HepG2 (cell line): ENCODE measurements around the gene MIF4GD. TPM values are rescaled to one million over a fixed set of nuclear protein-coding genes. Genes with fewer than 3 reads are reported as not detected.

Experiments used
- ATAC-seq: fragments of 200-7000 bp; cut with Tn5 transposase; 3 replicates; pipeline ENCODE4 v1.9.1; 2020; ENCODE audit warnings: mild to moderate bottlenecking, moderate library complexity
- BruUV-seq: library from RNA; stranded (reverse); fragments of 400-500 nt; replicated peaks from 2 replicates; lab custom pipeline; 2021; lab: Mats Ljungman, UMichigan
- CTCF ChIA-PET: fragments of 300-600 bp; formaldehyde crosslinking; extraction: SDS; loops from one replicate; lab custom pipeline; 2021; ENCODE audit warnings: low total read pairs, inconsistent platforms, low intra/inter-chr PET ratio; lab: Yijun Ruan, JAX
- POLR2A ChIA-PET: fragments of 350-600 bp; sonication (Branson Sonifier 250); formaldehyde crosslinking; loops from one replicate; lab custom pipeline; 2020; ENCODE audit warnings: antibody characterized with exemption, inconsistent platforms; lab: Yijun Ruan, JAX
- DNase-seq: peaks from one replicate; pipeline ENCODE4 v3.0.0-alpha.2; 2015; ENCODE audit warnings: low spot score
- FAIRE-seq: peaks from 3 replicates; lab custom pipeline; 2011; peaks lifted over from hg19 to GRCh38; lab: Jason Lieb, UNC
- H2AFZ ChIP-seq: one replicate; pipeline ENCODE4 v1.6.1; 2011; ENCODE audit warnings: low read length, inconsistent platforms
- H3K27ac ChIP-seq: fragments of 300-600 bp; 3 replicates; pipeline ENCODE4 v1.8.0; 2011; ENCODE audit warnings: mixed run types, mild to moderate bottlenecking, mixed read lengths, low read length, inconsistent platforms; ENCODE audit not compliant: insufficient read depth; ENCODE audit errors: extremely low read length
- H3K27me3 ChIP-seq, 2 experiments: fragments of 200-600 bp in 1 of 2; 2 replicates in 1 of 2; 3 replicates in 1 of 2; pipeline versions ENCODE4 v1.6.0 to v1.8.0; 2011; ENCODE audit warnings: low read length in 2 of 2, mild to moderate bottlenecking in 2 of 2, moderate library complexity in 2 of 2, inconsistent platforms in 1 of 2; ENCODE audit not compliant: insufficient read depth in 2 of 2, control insufficient read depth in 1 of 2
- H3K36me3 ChIP-seq, 2 experiments: fragments of 200-600 bp in 1 of 2; replicated peaks in 1 of 2; 2 replicates in 1 of 2; 3 replicates in 1 of 2; pipeline versions ENCODE4 v1.5.1 to v1.8.0; 2011; ENCODE audit warnings: low read length in 2 of 2, inconsistent platforms in 1 of 2; ENCODE audit not compliant: insufficient read depth in 2 of 2, control insufficient read depth in 1 of 2
- H3K4me1 ChIP-seq: 2 replicates; pipeline ENCODE4 v1.5.1; 2012; ENCODE audit warnings: low read length, inconsistent platforms; ENCODE audit not compliant: insufficient read depth
- H3K4me2 ChIP-seq: 2 replicates; pipeline ENCODE4 v1.6.0; 2011; ENCODE audit warnings: low read depth, low read length, inconsistent platforms
- H3K4me3 ChIP-seq, 3 experiments: fragments of 200-600 bp in 1 of 3; sonication (generic), shearing (Covaris generic) in 1 of 3; replicated peaks in 1 of 3; 2 replicates each; pipeline ENCODE4 v1.5.1; 2011 to 2016; ENCODE audit warnings: low read length in 3 of 3, inconsistent platforms in 2 of 3, low read depth in 2 of 3, mild to moderate bottlenecking in 2 of 3, control low read depth in 1 of 3, mixed read lengths in 1 of 3; ENCODE audit not compliant: insufficient read depth in 1 of 3
- H3K79me2 ChIP-seq: one replicate; pipeline ENCODE4 v1.6.1; 2011; ENCODE audit warnings: low read length, inconsistent platforms; ENCODE audit not compliant: insufficient read depth
- H3K9ac ChIP-seq: 2 replicates; pipeline ENCODE4 v1.6.0; 2011; ENCODE audit warnings: mild to moderate bottlenecking, low read depth, low read length, inconsistent platforms; ENCODE audit not compliant: insufficient read depth
- H3K9me3 ChIP-seq: 2 replicates; pipeline ENCODE4 v1.5.1; 2012; ENCODE audit warnings: mild to moderate bottlenecking, low read length
- H4K20me1 ChIP-seq: 2 replicates; pipeline ENCODE4 v1.6.0; 2011; ENCODE audit warnings: inconsistent platforms, mild to moderate bottlenecking, low read length, moderate library complexity; ENCODE audit not compliant: insufficient read depth
- BHLHE40 ChIP-seq: IDR thresholded peaks from 2 replicates; pipeline ENCODE4 v1.6.1; 2011; ENCODE audit warnings: low read length, improper control_type of control experiment
- ETV5 ChIP-seq: IDR thresholded peaks from 2 replicates; pipeline ENCODE4 v1.6.1; 2018; ENCODE audit warnings: missing biosample characterization, missing genetic modification reagents, inconsistent platforms, borderline replicate concordance
- GTF2F1 ChIP-seq: fragments of 150-350 bp; IDR thresholded peaks from 2 replicates; pipeline ENCODE4 v1.6.1; 2014; ENCODE audit warnings: low read length
- KDM5B ChIP-seq: sonication (generic); formaldehyde crosslinking; IDR thresholded peaks from 2 replicates; pipeline ENCODE4 v1.4.0; 2020; ENCODE audit warnings: missing genetic modification reagents, mild to moderate bottlenecking, borderline replicate concordance
- KMT2B ChIP-seq: IDR thresholded peaks from 2 replicates; pipeline ENCODE4 v1.6.1; 2016; ENCODE audit warnings: missing genetic modification reagents, missing compliant biosample characterization
- NCOA1 ChIP-seq: sonication (generic); formaldehyde crosslinking; IDR thresholded peaks from 2 replicates; pipeline ENCODE4 v1.9.0; 2021; ENCODE audit warnings: missing genetic modification reagents
- NR1H2 ChIP-seq: sonication (generic); formaldehyde crosslinking; IDR thresholded peaks from 2 replicates; pipeline ENCODE4 v1.8.1; 2022; ENCODE audit warnings: low read depth, missing genetic modification reagents, borderline replicate concordance
- RAD51 ChIP-seq: fragments of 450-650 bp; IDR thresholded peaks from 2 replicates; pipeline ENCODE4 v1.6.1; 2016; ENCODE audit warnings: borderline replicate concordance
- SALL2 ChIP-seq: sonication (generic); formaldehyde crosslinking; IDR thresholded peaks from 2 replicates; pipeline ENCODE4 v1.8.1; 2023; ENCODE audit warnings: mild to moderate bottlenecking, missing genetic modification reagents, inconsistent platforms
- SKI ChIP-seq: fragments of 450-650 bp; IDR thresholded peaks from one replicate; pipeline ENCODE4 v1.6.1; 2018; ENCODE audit warnings: mild to moderate bottlenecking; ENCODE audit not compliant: partially characterized antibody
- SRSF4 ChIP-seq: fragments of 200-400 bp; formaldehyde crosslinking; IDR thresholded peaks from one replicate; pipeline ENCODE4 v1.6.1; 2018; ENCODE audit warnings: mild to moderate bottlenecking, low read depth, low read length, moderate library complexity; ENCODE audit not compliant: poor library complexity, severe bottlenecking
- ZKSCAN8 ChIP-seq: IDR thresholded peaks from 2 replicates; pipeline ENCODE4 v1.6.1; 2016; ENCODE audit warnings: borderline replicate concordance, missing genetic modification reagents, missing compliant biosample characterization
- ZMYM2 ChIP-seq: sonication (generic); formaldehyde crosslinking; IDR thresholded peaks from 2 replicates; pipeline ENCODE4 v1.8.0; 2022; ENCODE audit warnings: mild to moderate bottlenecking, missing genetic modification reagents
- ZNF234 ChIP-seq: sonication (generic); formaldehyde crosslinking; conservative IDR thresholded peaks from 2 replicates; pipeline ENCODE4 v1.5.1; 2020; ENCODE audit warnings: mild to moderate bottlenecking, missing genetic modification reagents
- ZNF3 ChIP-seq: IDR thresholded peaks from 2 replicates; pipeline ENCODE4 v1.7.0; 2017; ENCODE audit warnings: inconsistent platforms
- ZNF335 ChIP-seq: sonication (generic); formaldehyde crosslinking; IDR thresholded peaks from 2 replicates; pipeline ENCODE4 v1.4.0; 2020; ENCODE audit warnings: missing genetic modification reagents
- ZNF530 ChIP-seq: sonication (generic); formaldehyde crosslinking; IDR thresholded peaks from 2 replicates; pipeline ENCODE4 v1.5.0; 2020; ENCODE audit warnings: low read depth, mild to moderate bottlenecking, missing genetic modification reagents
- ZNF749 ChIP-seq: sonication (generic); formaldehyde crosslinking; IDR thresholded peaks from 2 replicates; pipeline ENCODE4 v1.8.0; 2022; ENCODE audit warnings: mild to moderate bottlenecking, missing genetic modification reagents, moderate library complexity, borderline replicate concordance
- ZNF777 ChIP-seq: sonication (generic); formaldehyde crosslinking; IDR thresholded peaks from 2 replicates; pipeline ENCODE4 v1.4.0; 2020; ENCODE audit warnings: missing genetic modification reagents
- ZNF782 ChIP-seq: sonication (generic); formaldehyde crosslinking; IDR thresholded peaks from 2 replicates; pipeline ENCODE4 v1.4.0; 2020; ENCODE audit warnings: missing genetic modification reagents, mild to moderate bottlenecking, borderline replicate concordance
- ZSCAN29 ChIP-seq: sonication (generic); formaldehyde crosslinking; conservative IDR thresholded peaks from 2 replicates; pipeline ENCODE4 v1.4.0; 2020; ENCODE audit warnings: mild to moderate bottlenecking, missing genetic modification reagents
- WGBS: methylation state at CpG from one replicate; pipeline ENCODE4 v1.1.6; 2017; ENCODE audit warnings: low lambda C conversion rate; 5-methylcytosine and 5-hydroxymethylcytosine counted together
- in situ Hi-C: cut with HindIII; loops from 2 replicates; pipeline ENCODE4 v1.10.0; 2017; ENCODE audit warnings: low pct_unique_long_range_greater_than_20kb; ENCODE audit not compliant: extremely low pct_ligation_motif_present
- intact Hi-C: fragments of 100-400 bp; cut with micrococcal nuclease; formaldehyde crosslinking; loops from one replicate; pipeline ENCODE4 v1.10.0; 2022; ENCODE audit not compliant: unreplicated experiment
- polyA plus RNA-seq, 8 experiments: library from polyadenylated mRNA; depleted of rRNA in 3 of 8; stranded (reverse) in 7 of 8; unstranded in 1 of 8; fragments of >200 nt; fragmentation: Illumina TruSeq in 4 of 8; extraction: Trizol in 4 of 8; gene quantifications; 2 replicates each; pipeline versions ENCODE4 v1.2.1 to v1.2.3, GENCODE V29; 2011 to 2016; ENCODE audit warnings: low read depth in 4 of 8, missing spikeins in 1 of 8, mixed read lengths in 1 of 8; ENCODE audit not compliant: insufficient read depth in 1 of 8
- total RNA-seq, 5 experiments: library from RNA; depleted of rRNA; stranded (reverse); fragments of >200 nt; fragmentation: Illumina TruSeq; extraction: Trizol; gene quantifications; 2 replicates each; pipeline ENCODE4 v1.2.3, GENCODE V29; 2016; ENCODE audit warnings: low read depth in 1 of 5
- TF ChIP-seq, protein P1 (sequence below): sonication (generic); formaldehyde crosslinking; IDR thresholded peaks from 2 replicates; pipeline ENCODE4 v1.5.0; 2020; ENCODE audit warnings: mild to moderate bottlenecking, low read depth, missing genetic modification reagents, borderline replicate concordance
- TF ChIP-seq, protein P2 (sequence below): IDR thresholded peaks from 2 replicates; pipeline ENCODE4 v1.6.1; 2016; ENCODE audit warnings: missing compliant biosample characterization, missing genetic modification reagents, borderline replicate concordance

MIF4GD gene
- total and polyA plus RNA-seq, 2 of the 13 experiments (the other 11 are each of a cell fraction or from before 2014, with no cell fraction given): 14.0 to 28.0 TPM

- H3K4me1 ChIP-seq: peaks cover 57% of the 10 kb centered on the region
- intact Hi-C loops (loop anchor here (1.0 kb wide), 2 partner anchors 18 to 116 kb away; partner anchors contain the start of genes GRB2 and MIF4GD), in situ Hi-C loops (no loop called here)
- peak; percentile 99 for DNase-seq
- peaks cover 6 to 22% of the 10 kb centered on the region in 2 experiments; a peak in 4 of 5 replicates for H3K36me3 ChIP-seq
- WGBS: 1% methylated on average over 42 of the region's 65 CpGs
- peak within 1 kb of the TSS; percentile 75 for H3K27ac ChIP-seq
- H2AFZ ChIP-seq: no peak within 1 kb of the TSS
- no peaks in the 10 kb centered on the region for H4K20me1 ChIP-seq
- H3K9ac ChIP-seq: peak within 1 kb of the TSS; percentile 84
- BruUV-seq: no TSS peak
- H3K9me3 ChIP-seq: no peaks in the 10 kb centered on the region
- ChIA-PET CTCF (interaction anchor here (1.2 to 1.3 kb wide), 2 partner anchors 19 to 115 kb away, joined by 3 to 5 read pairs; no protein-coding TSS in a partner anchor), POLR2A (interaction anchor here (0.5 to 2.2 kb wide), 39 partner anchors 8 to 491 kb away, joined by 3 to 73 read pairs (median 5); partner anchors contain the start of genes FDXR, GGA3, GRB2 and MIF4GD)
- H3K4me3 ChIP-seq: peak within 1 kb of the TSS; percentile 74 to 94 (median 87)
- H3K27me3 ChIP-seq: no peaks in the 10 kb centered on the region
- peaks cover 15% of the 10 kb centered on the region for H3K79me2 ChIP-seq
- peak; percentile 99 for FAIRE-seq
- peak within 1 kb of the TSS; percentile 78 for H3K4me2 ChIP-seq
- peak; percentile 97 for ATAC-seq
- TF ChIP-seq, protein P1, sequence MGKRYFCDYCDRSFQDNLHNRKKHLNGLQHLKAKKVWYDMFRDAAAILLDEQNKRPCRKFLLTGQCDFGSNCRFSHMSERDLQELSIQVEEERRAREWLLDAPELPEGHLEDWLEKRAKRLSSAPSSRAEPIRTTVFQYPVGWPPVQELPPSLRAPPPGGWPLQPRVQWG (CRISPR knock-in tag): no peak
- TF ChIP-seq, protein P2, sequence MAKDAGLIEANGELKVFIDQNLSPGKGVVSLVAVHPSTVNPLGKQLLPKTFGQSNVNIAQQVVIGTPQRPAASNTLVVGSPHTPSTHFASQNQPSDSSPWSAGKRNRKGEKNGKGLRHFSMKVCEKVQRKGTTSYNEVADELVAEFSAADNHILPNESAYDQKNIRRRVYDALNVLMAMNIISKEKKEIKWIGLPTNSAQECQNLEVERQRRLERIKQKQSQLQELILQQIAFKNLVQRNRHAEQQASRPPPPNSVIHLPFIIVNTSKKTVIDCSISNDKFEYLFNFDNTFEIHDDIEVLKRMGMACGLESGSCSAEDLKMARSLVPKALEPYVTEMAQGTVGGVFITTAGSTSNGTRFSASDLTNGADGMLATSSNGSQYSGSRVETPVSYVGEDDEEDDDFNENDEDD (CRISPR knock-in tag): peak; percentile 87; the same call in 1 of the 2 replicates
- TF ChIP-seq RAD51 (no peak), SKI (peak; percentile 71), ZNF777 (CRISPR knock-in tag) (peak; percentile 77), GTF2F1 (no peak), ZNF749 (CRISPR knock-in tag) (no peak), KMT2B (CRISPR knock-in tag) (peak; percentile 75), ZNF335 (CRISPR knock-in tag) (peak; percentile 98), BHLHE40 (peak; percentile 14; the same call in 1 of the 2 replicates), NR1H2 (no peak; the same call in 1 of the 2 replicates), ZNF530 (CRISPR knock-in tag) (no peak), SRSF4 (no peak), NCOA1 (CRISPR knock-in tag) (peak; percentile 64; the same call in 1 of the 2 replicates), ZNF234 (CRISPR knock-in tag) (no peak), ZSCAN29 (CRISPR knock-in tag) (peak; percentile 81; the same call in 1 of the 2 replicates), ETV5 (CRISPR knock-in tag) (peak; percentile 72), KDM5B (peak; percentile 94), ZMYM2 (CRISPR knock-in tag) (peak; percentile 81), ZNF782 (CRISPR knock-in tag) (peak; percentile 82; the same call in 1 of the 2 replicates), SALL2 (CRISPR knock-in tag) (peak; percentile 85), ZNF3 (CRISPR knock-in tag) (no peak), ZKSCAN8 (CRISPR knock-in tag) (no peak)
Measured at GRCh38 chr17:75289115-75289831, 18.2 kb upstream of the MIF4GD start, which contains the start of gene SLC25A19. Gene SLC25A19 (minus strand): TSS chr17:75289433. CDS start chr17:75286764, 2,669 bp downstream.
